WERI-Rb-1 (cell line): ENCODE data around the gene ME3.
"Not testable (repeated sequence)": the region's sequence is repeated elsewhere in the genome, so short reads cannot be mapped to it uniquely, and the experiment has no call there.

Experiments
- DNase-seq: peaks from one replicate; pipeline ENCODE4 v3.0.0-alpha.2; 2020
- H3K27ac ChIP-seq: fragments of 250-450 bp; sonication (Bioruptor Pico); 2 replicates; pipeline ENCODE4 v1.5.1; 2020; ENCODE audit warnings: mild to moderate bottlenecking, moderate library complexity
- H3K27me3 ChIP-seq: fragments of 250-450 bp; sonication (Bioruptor Pico); 2 replicates; pipeline ENCODE4 v1.5.1; 2021; ENCODE audit warnings: mild to moderate bottlenecking, low read depth, moderate library complexity; ENCODE audit not compliant: insufficient read depth, severe bottlenecking
- H3K36me3 ChIP-seq: fragments of 250-450 bp; sonication (Bioruptor Pico); 2 replicates; pipeline ENCODE4 v1.5.1; 2020; ENCODE audit warnings: mild to moderate bottlenecking, moderate library complexity
- H3K4me3 ChIP-seq: 2 replicates; pipeline ENCODE4 v1.5.1; 2011; ENCODE audit warnings: low read depth, mild to moderate bottlenecking, control low read depth, low read length
- H3K9me3 ChIP-seq: fragments of 250-450 bp; sonication (Bioruptor Pico); 2 replicates; pipeline ENCODE4 v1.5.1; 2021; ENCODE audit warnings: mild to moderate bottlenecking, moderate library complexity; ENCODE audit not compliant: severe bottlenecking
- CTCF ChIP-seq: IDR thresholded peaks from 2 replicates; pipeline ENCODE4 v1.5.1; 2011; ENCODE audit warnings: low read depth, mild to moderate bottlenecking, control low read depth, inconsistent platforms, low read length

ME3 gene

GRCh38 chr11:86569109-86569508 is 103.3 kb downstream of the ME3 start:
- no peak overlapping the region for H3K4me3 ChIP-seq
- TF ChIP-seq CTCF = no peak
- no peak for DNase-seq
- H3K9me3 ChIP-seq = no peaks in the 10 kb centered on the region
- H3K36me3 ChIP-seq = no peaks in the 10 kb centered on the region
- no peaks in the 10 kb centered on the region for H3K27me3 ChIP-seq
- H3K27ac ChIP-seq = no peak overlapping the region

GRCh38 chr11:86565801-86566312 is 106.6 kb downstream of the ME3 start:
- H3K27ac ChIP-seq = no peak overlapping the region
- no peaks in the 10 kb centered on the region for H3K9me3 ChIP-seq
- H3K27me3 ChIP-seq = no peaks in the 10 kb centered on the region
- no peak for TF ChIP-seq CTCF
- no peaks in the 10 kb centered on the region for H3K36me3 ChIP-seq
- no peak overlapping the region for H3K4me3 ChIP-seq
- DNase-seq = no peak

- H3K4me3 ChIP-seq = no peak overlapping the region
- DNase-seq = no peak
- no peaks in the 10 kb centered on the region for H3K27me3 ChIP-seq
- H3K36me3 ChIP-seq = no peaks in the 10 kb centered on the region
- TF ChIP-seq CTCF = no peak
- no peaks in the 10 kb centered on the region for H3K9me3 ChIP-seq
- H3K27ac ChIP-seq = no peak overlapping the region
These were observed 107.0 kb downstream of the ME3 start for GRCh38 chr11:86565388-86565787.

GRCh38 chr11:86562842-86563241 is 109.6 kb downstream of the ME3 start:
- not testable (repeated sequence) for H3K36me3 ChIP-seq, DNase-seq, H3K27me3 ChIP-seq, H3K27ac ChIP-seq, H3K4me3 ChIP-seq, H3K9me3 ChIP-seq

GRCh38 chr11:86559311-86559945 is 113.0 kb downstream of the ME3 start:
- Histone ChIP-seq H3K27me3 (no peaks in the 10 kb centered on the region), H3K4me3 (no peak overlapping the region), H3K36me3 (peaks cover 31% of the 10 kb centered on the region), H3K9me3 (no peaks in the 10 kb centered on the region), H3K27ac (no peak overlapping the region)
- TF ChIP-seq CTCF = no peak
- no peak for DNase-seq

- Histone ChIP-seq H3K4me3 (no peak overlapping the region), H3K27ac (no peak overlapping the region), H3K27me3 (no peaks in the 10 kb centered on the region), H3K9me3 (no peaks in the 10 kb centered on the region), H3K36me3 (peaks cover 36% of the 10 kb centered on the region)
- no peak for TF ChIP-seq CTCF
- no peak for DNase-seq
These were observed 113.6 kb downstream of the ME3 start for GRCh38 chr11:86558841-86559240.
